D721Med (cell line): ENCODE results near the gene WNT11.
A peak's percentile ranks its signal among the peaks of the same experiment; 100 is the strongest.

ENCODE experiments used
- DNase-seq: peaks from one replicate; pipeline ENCODE4 v3.0.0; 2011; ENCODE audit warnings: low spot score; ENCODE audit not compliant: insufficient read length
- FAIRE-seq: peaks from 2 replicates; lab custom pipeline; 2011; peaks lifted over from hg19 to GRCh38; lab: Jason Lieb, UNC
- TF ChIP-seq, protein P1 (sequence below): IDR thresholded peaks from 2 replicates; pipeline ENCODE4 v1.5.1; 2012; ENCODE audit warnings: mild to moderate bottlenecking, control low read depth; ENCODE audit not compliant: insufficient read depth; ENCODE audit errors: missing control alignments

The WNT11 gene

DNA sequence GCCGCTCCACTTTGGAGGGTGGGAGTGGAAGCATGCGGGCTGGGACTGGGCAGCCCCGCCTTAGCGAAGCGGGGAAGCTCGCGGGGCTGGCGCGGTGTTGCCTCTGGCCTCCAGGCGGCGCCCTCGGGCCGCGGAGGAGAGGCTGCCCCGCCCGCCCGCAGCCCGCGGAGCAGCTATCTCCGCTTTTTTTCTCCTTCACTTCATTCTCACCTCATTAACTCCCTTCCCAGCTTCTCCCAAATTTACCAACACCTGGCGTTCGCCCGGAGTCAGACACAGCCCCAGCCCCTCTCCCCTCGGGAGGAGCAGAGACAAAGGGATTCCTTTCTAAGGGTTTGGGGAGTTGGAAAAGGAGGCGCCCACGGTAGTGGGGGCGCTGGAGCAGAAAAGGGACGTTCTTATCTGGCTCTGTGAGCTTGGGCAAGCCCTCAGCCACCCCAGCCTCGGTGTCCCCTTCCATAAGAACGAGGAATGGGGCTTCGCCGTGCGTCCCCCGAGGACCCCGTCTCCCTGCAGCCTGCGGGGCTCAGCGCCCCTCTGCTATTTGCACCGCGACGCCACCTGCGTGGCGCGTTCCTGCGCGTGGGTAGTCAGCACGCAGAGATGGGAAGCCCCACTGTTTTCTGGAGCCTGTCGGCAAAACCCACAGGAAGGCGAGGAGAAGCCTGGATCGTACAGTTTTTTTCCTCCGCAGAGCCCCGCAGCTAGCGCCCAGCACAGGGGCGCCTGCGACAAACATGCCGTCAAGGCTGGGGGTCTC, 1.5 kb upstream of the WNT11 start:
- TF ChIP-seq, protein P1, sequence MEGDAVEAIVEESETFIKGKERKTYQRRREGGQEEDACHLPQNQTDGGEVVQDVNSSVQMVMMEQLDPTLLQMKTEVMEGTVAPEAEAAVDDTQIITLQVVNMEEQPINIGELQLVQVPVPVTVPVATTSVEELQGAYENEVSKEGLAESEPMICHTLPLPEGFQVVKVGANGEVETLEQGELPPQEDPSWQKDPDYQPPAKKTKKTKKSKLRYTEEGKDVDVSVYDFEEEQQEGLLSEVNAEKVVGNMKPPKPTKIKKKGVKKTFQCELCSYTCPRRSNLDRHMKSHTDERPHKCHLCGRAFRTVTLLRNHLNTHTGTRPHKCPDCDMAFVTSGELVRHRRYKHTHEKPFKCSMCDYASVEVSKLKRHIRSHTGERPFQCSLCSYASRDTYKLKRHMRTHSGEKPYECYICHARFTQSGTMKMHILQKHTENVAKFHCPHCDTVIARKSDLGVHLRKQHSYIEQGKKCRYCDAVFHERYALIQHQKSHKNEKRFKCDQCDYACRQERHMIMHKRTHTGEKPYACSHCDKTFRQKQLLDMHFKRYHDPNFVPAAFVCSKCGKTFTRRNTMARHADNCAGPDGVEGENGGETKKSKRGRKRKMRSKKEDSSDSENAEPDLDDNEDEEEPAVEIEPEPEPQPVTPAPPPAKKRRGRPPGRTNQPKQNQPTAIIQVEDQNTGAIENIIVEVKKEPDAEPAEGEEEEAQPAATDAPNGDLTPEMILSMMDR: peak; percentile 74
- DNase-seq (no peak), FAIRE-seq (no peak)

DNA sequence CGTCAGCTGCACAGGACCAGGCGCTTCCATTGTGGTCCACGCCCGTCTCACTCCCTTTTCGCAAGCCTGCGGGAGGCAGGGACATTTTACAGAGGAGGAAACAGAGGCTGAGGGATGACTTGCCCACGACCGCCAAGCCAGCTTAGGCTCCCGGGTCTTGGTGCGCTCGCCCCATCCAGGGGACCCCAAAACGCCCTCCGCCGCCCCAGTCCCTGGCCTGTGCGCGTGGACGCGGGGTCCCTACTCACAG, 300 bp downstream of the WNT11 start:
- TF ChIP-seq, protein P1: no peak
- DNase-seq (no peak), FAIRE-seq (no peak)

DNA sequence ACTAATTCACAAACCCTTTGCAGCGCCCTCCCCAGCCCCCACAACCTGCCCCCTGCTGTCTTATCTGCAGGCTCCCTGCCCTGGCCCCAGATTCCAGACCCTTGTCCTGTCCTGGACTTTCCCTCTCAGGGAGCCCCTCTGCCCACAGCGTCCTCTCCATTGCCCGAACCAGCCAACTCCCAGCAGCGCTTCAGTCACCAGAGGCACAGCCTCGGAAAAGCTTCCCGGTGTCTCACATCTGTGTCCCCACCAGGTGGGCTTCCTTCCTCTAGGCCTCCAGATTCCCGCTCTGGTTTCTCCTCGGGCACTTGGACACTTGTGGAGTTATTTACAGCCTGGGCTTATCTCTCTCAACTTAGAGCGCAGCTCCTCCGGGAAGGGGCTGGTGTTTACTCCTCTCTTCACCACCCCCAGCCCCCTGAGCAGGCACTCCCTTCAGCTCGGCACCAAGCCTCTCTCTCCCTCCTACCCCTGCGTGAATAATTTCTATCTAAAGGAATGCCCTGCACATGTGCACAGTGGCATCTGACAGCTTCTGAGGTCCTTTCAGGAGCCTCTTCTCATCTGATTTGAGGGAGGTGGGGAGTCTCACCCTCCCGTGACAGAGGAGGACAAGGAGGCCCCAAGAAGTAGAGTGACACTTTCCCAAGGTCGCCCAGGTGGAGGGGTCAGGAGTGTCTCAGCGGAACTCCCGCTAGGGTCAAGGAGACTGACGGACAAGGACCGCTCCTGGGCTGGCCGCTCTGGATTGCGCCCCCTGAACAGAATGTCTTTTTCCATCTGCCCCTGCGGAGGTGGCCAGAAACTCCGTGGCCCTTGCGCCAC, 838 bp downstream of the WNT11 start:
- FAIRE-seq: no peak
- DNase-seq: no peak
- TF ChIP-seq, protein P1: no peak

DNA sequence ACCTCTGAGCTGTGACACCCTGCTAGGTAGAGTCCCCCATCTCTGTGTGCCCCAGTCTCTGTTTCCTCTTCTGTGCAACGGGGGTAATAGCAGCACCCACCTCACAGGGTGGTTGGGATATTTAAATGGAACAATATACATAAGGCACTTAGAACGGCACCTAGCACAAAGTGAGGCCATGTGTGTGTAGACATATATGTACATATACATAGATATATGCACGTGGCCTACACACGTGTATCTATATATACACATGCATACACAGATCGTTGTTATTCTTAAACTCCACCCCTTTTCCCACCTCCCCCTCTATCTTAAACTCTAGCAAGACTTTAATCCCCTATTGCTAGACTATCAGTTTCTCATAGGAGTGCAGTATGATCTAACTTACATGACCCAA, 2.4 kb downstream of the WNT11 start:
- TF ChIP-seq, protein P1: no peak
- FAIRE-seq (no peak), DNase-seq (no peak)

DNA sequence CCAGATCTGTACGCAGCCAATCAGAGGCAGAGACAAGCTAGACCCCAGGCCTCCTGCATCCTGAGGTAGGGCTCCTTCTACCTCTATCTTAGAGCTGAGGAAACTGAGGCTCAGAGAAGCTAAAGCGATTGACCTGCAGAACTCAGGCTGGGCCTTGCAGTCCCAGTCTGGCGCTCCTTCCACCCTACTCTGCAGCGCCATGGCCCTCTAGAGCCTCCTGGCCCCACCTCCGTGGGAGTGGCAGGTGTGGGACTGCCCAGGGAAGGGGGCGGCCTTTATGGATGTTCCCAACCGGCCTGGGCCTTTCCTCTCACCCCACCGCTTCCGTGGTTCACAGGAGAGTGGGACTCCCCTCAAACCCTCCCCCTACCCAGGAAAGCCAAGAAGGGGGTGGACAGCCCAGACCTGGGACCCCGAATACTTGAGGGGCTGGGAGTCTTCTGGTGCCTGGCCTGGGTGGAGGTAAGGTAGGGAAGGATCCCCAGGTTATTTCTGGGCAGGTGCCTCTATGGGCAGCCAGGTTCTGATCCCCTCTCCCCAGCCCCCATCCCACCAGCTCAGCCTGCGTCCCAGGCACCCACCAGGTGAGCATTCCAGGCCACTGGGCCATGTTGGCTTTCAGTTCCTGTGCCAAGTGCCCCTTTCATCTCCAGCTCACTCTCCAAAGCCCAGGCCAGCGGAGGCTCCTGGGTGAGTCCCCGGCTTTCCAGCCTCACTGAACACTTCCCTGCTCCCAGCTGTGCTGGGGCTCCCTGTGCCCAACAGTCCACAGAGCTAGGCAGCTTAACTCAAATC, 3.0 kb downstream of the WNT11 start:
- TF ChIP-seq, protein P1: no peak
- DNase-seq (no peak), FAIRE-seq (no peak)

DNA sequence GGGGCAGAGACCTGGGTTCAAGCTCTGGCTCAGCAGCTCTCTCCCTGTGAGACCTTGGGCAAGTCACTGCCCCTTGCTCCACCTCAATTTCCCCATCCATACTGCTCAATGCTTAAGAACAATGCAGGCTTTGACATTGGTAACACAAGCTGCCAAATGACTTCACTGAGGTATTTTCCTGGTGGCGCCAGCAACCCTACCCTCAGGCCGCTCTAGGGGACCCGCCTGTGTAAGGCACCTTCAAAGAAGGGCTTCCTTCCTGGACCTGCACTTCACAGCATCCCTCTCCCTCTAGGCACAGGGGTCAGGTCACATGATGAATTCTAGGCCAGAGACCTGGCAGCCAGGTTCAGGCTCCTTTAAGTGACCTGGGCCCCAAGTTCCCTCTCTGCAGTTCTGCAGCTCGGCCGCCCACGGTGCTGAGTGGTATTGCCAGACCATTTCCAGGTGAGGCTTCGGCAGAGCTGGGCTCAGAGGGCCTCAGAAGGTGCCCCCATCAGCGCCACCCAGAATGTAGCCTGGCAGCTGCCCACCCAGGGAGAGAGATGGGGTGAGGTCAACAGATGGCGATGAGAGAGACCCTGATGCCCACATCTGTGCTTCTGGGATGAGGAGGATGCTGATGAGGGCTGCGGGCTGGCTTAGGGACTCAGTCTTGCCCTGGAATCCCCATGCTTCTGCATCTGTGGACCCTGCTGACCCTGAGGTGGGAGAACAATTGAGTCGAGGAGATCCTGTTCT, 4.5 kb downstream of the WNT11 start:
- TF ChIP-seq, protein P1: no peak
- DNase-seq (no peak), FAIRE-seq (no peak)
